Neural cell (in vitro differentiated cells): ENCODE data around the gene SLC17A7.

ENCODE experiments used
- CTCF ChIP-seq: fragments of 450-650 bp; IDR thresholded peaks from 2 replicates; pipeline ENCODE4 v1.5.1; 2014; ENCODE audit warnings: antibody characterized with exemption, mild to moderate bottlenecking, moderate library complexity; ENCODE audit not compliant: poor library complexity, severe bottlenecking
- POLR2AphosphoS5 ChIP-seq: IDR thresholded peaks from 2 replicates; pipeline ENCODE4 v1.6.1; 2012
- TAF1 ChIP-seq: IDR thresholded peaks from 2 replicates; pipeline ENCODE4 v1.6.1; 2012; ENCODE audit warnings: low read depth

- TF ChIP-seq CTCF (peak; percentile 51), TAF1 (peak; percentile 99), POLR2AphosphoS5 (peak; percentile 100)
Observed at GRCh38 chr19:49487277-49488045, 46.1 kb upstream of the SLC17A7 start, which contains the start of gene RPL13A.
